ENCODE results near the gene TEX53. TPM values are rescaled to one million over a fixed set of nuclear protein-coding genes. Genes with fewer than 3 reads are reported as not detected.
A peak's percentile ranks its signal among the peaks of the same experiment; 100 is the strongest.

TEX53 gene
- total and polyA plus RNA-seq, 11 donors, result not detected

DNA sequence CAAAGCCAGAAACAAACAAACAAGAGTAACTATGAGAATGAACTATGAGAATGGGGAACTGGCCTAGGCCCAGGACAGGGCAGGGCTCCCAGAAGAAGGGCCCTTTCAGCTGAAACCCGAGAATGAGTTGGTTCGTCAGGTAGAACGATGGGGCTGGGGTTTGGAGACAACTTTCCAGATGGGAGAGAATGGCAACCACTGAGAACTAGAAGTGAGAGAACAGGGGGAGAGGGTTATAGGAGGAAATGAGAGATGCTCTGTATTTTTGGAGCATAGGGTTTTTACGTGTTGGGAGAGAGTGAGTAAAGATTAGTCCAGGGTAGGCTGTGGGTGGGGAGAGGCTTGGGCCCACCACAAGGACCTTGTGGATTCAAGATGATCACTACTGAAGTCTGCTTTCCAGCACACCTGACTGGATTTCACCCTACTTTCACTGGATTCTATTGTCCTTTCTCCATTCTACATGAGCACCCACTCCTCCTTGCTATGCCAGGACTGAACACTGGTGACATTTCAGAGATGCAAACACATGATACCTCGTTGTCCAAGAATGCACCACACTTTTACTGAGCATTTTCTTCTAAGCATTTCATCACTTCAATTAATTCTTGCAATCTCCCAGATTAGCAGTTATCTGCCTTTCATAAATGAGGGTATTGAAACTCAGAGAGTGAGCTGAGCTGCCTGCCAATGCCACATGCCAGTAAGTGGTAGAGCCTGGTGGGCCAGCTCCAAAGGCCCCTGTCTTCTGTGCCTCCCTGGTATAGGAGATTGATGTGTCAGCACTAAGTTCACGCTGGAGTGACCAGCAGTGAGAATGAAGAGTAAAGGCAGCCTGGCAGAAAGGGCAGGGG is 49.7 kb downstream of the TEX53 start:
- ATAC-seq (no peak), DNase-seq (no peak)
- Histone ChIP-seq H3K27ac (no peak overlapping the region), H3K4me3 (no peak overlapping the region), H3K4me1 (peaks cover 0 to 32% (median 20%) of the 10 kb centered on the region in 12 donors), H3K9me3 (no peaks in the 10 kb centered on the region), H3K36me3 (no peaks in the 10 kb centered on the region), H3K27me3 (no peaks in the 10 kb centered on the region)
- TF ChIP-seq POLR2A (IDR thresholded peaks at IDR 0.05), result no peak
- TF ChIP-seq, protein P1, sequence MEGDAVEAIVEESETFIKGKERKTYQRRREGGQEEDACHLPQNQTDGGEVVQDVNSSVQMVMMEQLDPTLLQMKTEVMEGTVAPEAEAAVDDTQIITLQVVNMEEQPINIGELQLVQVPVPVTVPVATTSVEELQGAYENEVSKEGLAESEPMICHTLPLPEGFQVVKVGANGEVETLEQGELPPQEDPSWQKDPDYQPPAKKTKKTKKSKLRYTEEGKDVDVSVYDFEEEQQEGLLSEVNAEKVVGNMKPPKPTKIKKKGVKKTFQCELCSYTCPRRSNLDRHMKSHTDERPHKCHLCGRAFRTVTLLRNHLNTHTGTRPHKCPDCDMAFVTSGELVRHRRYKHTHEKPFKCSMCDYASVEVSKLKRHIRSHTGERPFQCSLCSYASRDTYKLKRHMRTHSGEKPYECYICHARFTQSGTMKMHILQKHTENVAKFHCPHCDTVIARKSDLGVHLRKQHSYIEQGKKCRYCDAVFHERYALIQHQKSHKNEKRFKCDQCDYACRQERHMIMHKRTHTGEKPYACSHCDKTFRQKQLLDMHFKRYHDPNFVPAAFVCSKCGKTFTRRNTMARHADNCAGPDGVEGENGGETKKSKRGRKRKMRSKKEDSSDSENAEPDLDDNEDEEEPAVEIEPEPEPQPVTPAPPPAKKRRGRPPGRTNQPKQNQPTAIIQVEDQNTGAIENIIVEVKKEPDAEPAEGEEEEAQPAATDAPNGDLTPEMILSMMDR (IDR thresholded peaks at IDR 0.05), result no peak
- intact Hi-C loops (cut with DNase I), result loop anchor here in 1 of 10 donors (10.0 kb wide), 1 partner anchor 113 kb away; no protein-coding TSS in a partner anchor
- 90 to 92% (median 91%) methylated on average over 6 of the region's 6 CpGs for WGBS, 4 donors

DNA sequence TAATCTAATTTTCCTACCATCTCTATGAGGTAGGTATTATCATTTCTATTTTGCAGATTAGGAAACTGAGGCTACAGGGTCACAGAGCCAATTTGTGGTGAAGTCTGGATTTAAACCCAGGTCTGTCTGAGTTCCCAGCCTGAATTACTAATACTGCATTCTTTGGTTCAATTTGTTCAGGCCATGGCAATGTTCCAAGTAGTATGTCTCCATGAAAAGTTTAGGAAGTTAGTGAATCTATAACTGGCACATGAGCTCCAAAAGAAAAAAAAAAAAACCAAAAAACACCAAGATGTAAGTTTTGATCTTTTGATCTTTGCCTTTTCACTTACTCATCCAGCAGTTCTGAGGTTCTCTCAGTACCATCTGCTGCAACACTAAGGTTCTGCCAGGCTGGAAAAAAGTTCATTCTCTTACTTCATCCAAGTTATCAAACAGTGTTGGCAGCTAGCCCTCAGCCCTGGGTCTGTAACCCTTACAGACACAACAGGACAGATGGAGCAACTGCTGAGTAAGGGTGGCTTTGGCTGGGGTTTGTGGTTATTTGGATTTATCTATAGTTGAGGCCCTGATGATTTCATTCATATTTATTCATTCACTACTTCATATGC is 50.9 kb downstream of the TEX53 start:
- H3K27me3 ChIP-seq, result no peaks in the 10 kb centered on the region
- peaks cover 0 to 6% (median under 1%) of the 10 kb centered on the region in 12 donors for H3K9me3 ChIP-seq
- DNase-seq (peak in 4 of 5 donors; percentile 45 to 66 (median 56)), ATAC-seq (peak; percentile 38 to 53 (median 52))
- peaks cover 0 to 21% (median 11%) of the 10 kb centered on the region in 12 donors for H3K4me1 ChIP-seq
- H3K36me3 ChIP-seq, result no peaks in the 10 kb centered on the region
- no peak for TF ChIP-seq POLR2A (IDR thresholded peaks at IDR 0.05)
- TF ChIP-seq, protein P1 (IDR thresholded peaks at IDR 0.05), result no peak
- intact Hi-C loops (cut with DNase I), result loop anchor here in 1 of 10 donors (10.0 kb wide), 1 partner anchor 112 kb away; no protein-coding TSS in a partner anchor
- H3K4me3 ChIP-seq, result no peak overlapping the region
- no peak overlapping the region for H3K27ac ChIP-seq

Other genes with a start within 250 kb of the TEX53 start
- 1 to 10 TPM in 3 of 9 donors, under 1 TPM in 6; 0.12 to 1.4 (median 0.56) TPM for gene WHRN, start 152.3 kb downstream of the TEX53 start, total RNA-seq
- under 1 TPM; 0.37 to 0.61 TPM for gene WHRN, start 152.3 kb downstream of the TEX53 start, polyA plus RNA-seq
- 100 to 1,000 TPM in 2 of 9 donors, 10 to 100 TPM in 7; 58.1 to 135 (median 69.1) TPM for gene ATP6V1G1, start 70.0 kb downstream of the TEX53 start, total RNA-seq
- 100 to 1,000 TPM in 1 of 2 donors, 10 to 100 TPM in 1; 85.4 to 136 TPM for gene ATP6V1G1, start 70.0 kb downstream of the TEX53 start, polyA plus RNA-seq
- gene TMEM268, start 46.5 kb downstream of the TEX53 start, total RNA-seq, result 1 to 10 TPM; 1.3 to 6.4 (median 3.7) TPM
- gene TMEM268, start 46.5 kb downstream of the TEX53 start, polyA plus RNA-seq, result 1 to 10 TPM in 1 of 2 donors, under 1 TPM in 1; 0.91 to 1.9 TPM
- not detected for gene TEX48, start 24.4 kb upstream of the TEX53 start, total RNA-seq
- not detected for gene TEX48, start 24.4 kb upstream of the TEX53 start, polyA plus RNA-seq
- gene TNFSF15, start 148.2 kb upstream of the TEX53 start, total RNA-seq, result 1 to 10 TPM in 1 of 9 donors, under 1 TPM in 4, not detected in 4; 0.06 to 1.4 (median 0.26) TPM
- gene TNFSF15, start 148.2 kb upstream of the TEX53 start, polyA plus RNA-seq, result under 1 TPM in 1 of 2 donors, not detected in 1; 0.03 TPM